Measurements from ENCODE around the gene PARVB. TPM values are rescaled to one million over a fixed set of nuclear protein-coding genes. Genes with fewer than 3 reads are reported as not detected.

The PARVB gene
- total RNA-seq, 1 donor from 2014 or later, result 49.3 TPM

DNA sequence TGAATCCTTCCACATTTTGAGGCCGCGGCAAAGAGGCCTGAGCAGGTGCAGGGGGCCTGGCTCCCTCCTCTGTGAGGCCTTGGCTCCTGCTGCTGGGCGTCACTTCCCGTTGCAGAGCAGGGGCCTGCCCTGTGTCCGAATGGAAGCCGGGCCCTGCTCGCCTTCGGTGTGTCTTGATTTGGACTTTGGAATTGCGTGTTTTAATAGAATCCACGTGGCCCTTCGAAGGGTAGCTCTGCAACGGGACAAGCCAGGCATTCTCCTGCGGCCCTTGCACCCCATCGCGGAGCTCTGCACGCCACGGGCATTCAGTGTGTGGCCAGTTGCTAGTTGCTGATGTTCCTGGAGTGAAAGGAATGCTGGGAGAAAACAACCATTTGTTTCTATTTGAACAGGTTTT is 43.1 kb upstream of the PARVB start:
- ATAC-seq (no peak), DNase-seq (no peak)
- Histone ChIP-seq H3K27ac (no peak overlapping the region), H3K4me1 (no peaks in the 10 kb centered on the region), H3K9me3 (no peaks in the 10 kb centered on the region), H3K4me3 (no peak overlapping the region), H3K27me3 (no peaks in the 10 kb centered on the region), H3K36me3 (peaks cover 96% of the 10 kb centered on the region)
- TF ChIP-seq, protein P1, sequence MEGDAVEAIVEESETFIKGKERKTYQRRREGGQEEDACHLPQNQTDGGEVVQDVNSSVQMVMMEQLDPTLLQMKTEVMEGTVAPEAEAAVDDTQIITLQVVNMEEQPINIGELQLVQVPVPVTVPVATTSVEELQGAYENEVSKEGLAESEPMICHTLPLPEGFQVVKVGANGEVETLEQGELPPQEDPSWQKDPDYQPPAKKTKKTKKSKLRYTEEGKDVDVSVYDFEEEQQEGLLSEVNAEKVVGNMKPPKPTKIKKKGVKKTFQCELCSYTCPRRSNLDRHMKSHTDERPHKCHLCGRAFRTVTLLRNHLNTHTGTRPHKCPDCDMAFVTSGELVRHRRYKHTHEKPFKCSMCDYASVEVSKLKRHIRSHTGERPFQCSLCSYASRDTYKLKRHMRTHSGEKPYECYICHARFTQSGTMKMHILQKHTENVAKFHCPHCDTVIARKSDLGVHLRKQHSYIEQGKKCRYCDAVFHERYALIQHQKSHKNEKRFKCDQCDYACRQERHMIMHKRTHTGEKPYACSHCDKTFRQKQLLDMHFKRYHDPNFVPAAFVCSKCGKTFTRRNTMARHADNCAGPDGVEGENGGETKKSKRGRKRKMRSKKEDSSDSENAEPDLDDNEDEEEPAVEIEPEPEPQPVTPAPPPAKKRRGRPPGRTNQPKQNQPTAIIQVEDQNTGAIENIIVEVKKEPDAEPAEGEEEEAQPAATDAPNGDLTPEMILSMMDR (IDR thresholded peaks at IDR 0.05), result no peak
- intact Hi-C loops (cut with DNase I), result no loop called here

DNA sequence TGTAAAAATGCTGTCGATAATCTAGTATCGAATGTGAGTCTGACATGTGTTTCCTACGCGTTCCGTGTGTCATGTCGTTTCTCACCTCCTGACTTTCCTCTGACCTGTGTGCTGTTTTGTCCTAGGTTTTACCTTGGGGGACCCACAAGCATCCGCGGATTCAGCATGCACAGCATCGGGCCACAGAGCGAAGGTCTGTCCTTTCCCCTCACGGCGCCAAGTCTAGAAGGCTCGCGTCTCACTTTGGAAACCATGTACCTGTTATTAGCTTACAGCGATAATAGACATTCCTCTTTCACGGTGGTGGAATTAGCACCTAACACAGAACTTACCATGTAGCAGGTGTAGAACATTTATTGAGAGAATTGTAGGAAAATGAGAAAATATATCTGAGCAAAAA is 40.3 kb upstream of the PARVB start:
- TF ChIP-seq, protein P1 (IDR thresholded peaks at IDR 0.05), result no peak
- no peak for ATAC-seq
- intact Hi-C loops (cut with DNase I), result no loop called here
- no peaks in the 10 kb centered on the region for H3K27me3 ChIP-seq
- H3K4me1 ChIP-seq, result no peaks in the 10 kb centered on the region
- no peaks in the 10 kb centered on the region for H3K9me3 ChIP-seq
- peaks cover 94% of the 10 kb centered on the region for H3K36me3 ChIP-seq
- H3K4me3 ChIP-seq, result no peak overlapping the region
- no peak overlapping the region for H3K27ac ChIP-seq
- no peak for DNase-seq

DNA sequence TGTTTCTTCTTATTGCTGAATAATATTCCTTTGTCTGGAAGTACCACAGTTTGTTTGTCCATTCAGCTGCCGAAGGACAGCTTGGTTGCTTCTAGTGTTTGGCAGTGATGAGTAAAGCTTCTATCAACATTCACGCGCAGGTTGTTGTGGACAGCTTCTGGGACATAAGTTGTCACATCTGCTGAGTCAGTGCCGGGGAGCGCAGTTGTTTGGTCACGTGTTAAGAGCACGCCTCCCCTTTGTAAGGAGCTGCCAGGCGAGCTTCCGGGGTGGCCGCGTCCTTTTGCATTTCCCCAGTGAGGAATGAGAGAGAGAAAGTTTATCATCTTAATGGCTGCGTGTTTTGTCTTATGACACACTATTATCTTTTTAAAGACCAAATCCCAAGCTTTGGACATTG is 38.6 kb upstream of the PARVB start:
- no peaks in the 10 kb centered on the region for H3K27me3 ChIP-seq
- no peak overlapping the region for H3K27ac ChIP-seq
- H3K36me3 ChIP-seq, result peaks cover 96% of the 10 kb centered on the region
- no peaks in the 10 kb centered on the region for H3K9me3 ChIP-seq
- H3K4me1 ChIP-seq, result no peaks in the 10 kb centered on the region
- no peak for ATAC-seq
- intact Hi-C loops (cut with DNase I), result no loop called here
- DNase-seq, result no peak
- no peak overlapping the region for H3K4me3 ChIP-seq
- TF ChIP-seq, protein P1 (IDR thresholded peaks at IDR 0.05), result no peak

DNA sequence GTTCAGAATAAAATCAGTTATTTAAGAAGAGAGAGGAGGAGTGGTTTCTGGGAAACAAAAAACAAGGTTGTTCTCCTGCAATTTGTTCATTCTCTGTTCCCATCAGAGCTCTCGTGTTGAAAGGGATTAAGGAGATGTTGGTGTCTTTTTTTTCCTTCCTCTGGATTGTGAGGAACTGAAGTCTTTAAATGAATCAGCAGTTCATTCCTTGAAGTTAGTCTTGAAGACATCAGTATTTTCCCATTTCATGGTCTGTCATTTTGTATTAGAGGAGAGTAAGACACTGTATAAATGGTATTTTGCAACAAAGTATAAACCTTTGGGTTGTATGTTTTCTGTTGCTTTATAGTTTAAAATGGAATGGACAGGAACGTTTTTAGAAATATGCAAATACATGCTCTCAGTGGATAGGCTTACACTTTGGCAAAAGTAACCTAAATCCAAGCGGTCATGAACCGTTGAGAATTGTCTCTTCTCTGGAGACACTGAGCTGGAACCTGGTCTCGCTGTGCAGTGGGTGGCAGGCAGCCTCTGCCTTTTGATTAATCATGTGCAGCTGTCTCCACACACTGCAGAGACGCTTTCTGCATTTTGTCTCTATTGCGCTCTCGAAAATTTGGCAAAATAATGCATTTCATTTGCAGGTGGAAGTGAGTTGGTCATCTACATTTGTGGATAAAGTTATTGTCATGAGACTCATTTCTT is 35.8 kb upstream of the PARVB start:
- ATAC-seq (no peak), DNase-seq (peak; percentile 1)
- H3K36me3 ChIP-seq, result peaks cover 94% of the 10 kb centered on the region

DNA sequence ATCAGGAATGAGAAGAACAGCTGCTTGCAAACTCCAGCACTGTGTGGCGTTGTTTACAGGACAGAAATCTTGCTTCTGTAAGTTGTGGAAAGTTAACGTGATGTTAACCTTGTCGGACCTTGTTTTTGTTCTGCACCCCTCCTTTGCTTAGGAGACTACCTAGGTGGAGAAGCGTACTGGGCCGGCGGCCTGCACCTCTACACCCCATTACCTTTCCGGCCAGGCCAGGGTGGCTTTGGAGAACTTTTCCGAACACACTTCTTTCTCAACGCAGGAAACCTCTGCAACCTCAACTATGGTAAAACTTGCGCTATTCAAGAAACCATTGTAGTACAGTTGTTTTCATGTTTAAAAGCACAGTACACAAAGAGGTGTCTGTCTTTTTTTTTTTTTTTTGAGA is 35.1 kb upstream of the PARVB start:
- H3K36me3 ChIP-seq, result peaks cover 90% of the 10 kb centered on the region
- no peaks in the 10 kb centered on the region for H3K4me1 ChIP-seq
- TF ChIP-seq, protein P1 (IDR thresholded peaks at IDR 0.05), result no peak
- no peak overlapping the region for H3K4me3 ChIP-seq
- ATAC-seq (no peak), DNase-seq (peak; percentile 13)
- no peaks in the 10 kb centered on the region for H3K27me3 ChIP-seq
- no peak overlapping the region for H3K27ac ChIP-seq
- intact Hi-C loops (cut with DNase I), result no loop called here
- no peaks in the 10 kb centered on the region for H3K9me3 ChIP-seq

More for the DNA sequence above, 35.8 kb upstream of the PARVB start:
- Histone ChIP-seq H3K4me1 (no peaks in the 10 kb centered on the region), H3K4me3 (no peak overlapping the region), H3K9me3 (no peaks in the 10 kb centered on the region), H3K27me3 (no peaks in the 10 kb centered on the region), H3K27ac (no peak overlapping the region)
- TF ChIP-seq, protein P1 (IDR thresholded peaks at IDR 0.05), result no peak
- intact Hi-C loops (cut with DNase I), result no loop called here

Data from upper lobe of right lung (tissue), 1 donor.